Measurements from ENCODE around the gene LIX1L. TPM values are rescaled to one million over a fixed set of nuclear protein-coding genes. Genes with fewer than 3 reads are reported as not detected.
A peak's percentile ranks its signal among the peaks of the same experiment; 100 is the strongest.

Gene LIX1L
- total RNA-seq, 4 donors from 2014 or later = 30.8 to 57.1 (median 41.5) TPM

- peaks cover 0 to 33% (median 15%) of the 10 kb centered on the region in 4 donors for H3K4me1 ChIP-seq
- DNase-seq (ENCODE audit: low spot score in 2 of 2) = no peak
- TF ChIP-seq POLR2A (IDR thresholded peaks at IDR 0.05) = no peak
- no peak for TF ChIP-seq EP300 (IDR thresholded peaks at IDR 0.05)
- TF ChIP-seq CTCF (IDR thresholded peaks at IDR 0.05) = no peak
- H3K9me3 ChIP-seq = peaks cover 0 to 8% (median 0%) of the 10 kb centered on the region in 4 donors
- no peaks in the 10 kb centered on the region for H3K27me3 ChIP-seq
- H3K27ac ChIP-seq = no peak overlapping the region
- H3K36me3 ChIP-seq = peaks cover 0 to 9% (median 0%) of the 10 kb centered on the region in 3 donors
- H3K4me3 ChIP-seq = no peak overlapping the region
- WGBS, 2 donors = 90 to 100% methylated on average over 2 of the region's 2 CpGs
Measured at GRCh38 chr1:145967288-145967687, 9.5 kb upstream of the LIX1L start.

GRCh38 chr1:145965119-145965744 lies 7.4 kb upstream of the LIX1L start:
- no peak for DNase-seq (ENCODE audit: low spot score in 2 of 2)
- Histone ChIP-seq H3K36me3 (peaks cover 0 to 9% (median 0%) of the 10 kb centered on the region in 3 donors), H3K27me3 (no peaks in the 10 kb centered on the region), H3K27ac (peak overlapping the region; percentile 84 to 97 (median 91)), H3K4me3 (peak overlapping the region; percentile 34 to 74 (median 60)), H3K9me3 (peaks cover 0 to 8% (median 0%) of the 10 kb centered on the region in 4 donors), H3K4me1 (peaks cover 0 to 50% (median 17%) of the 10 kb centered on the region in 4 donors)
- 2% methylated on average over 5 of the region's 5 CpGs for WGBS, 2 donors
- TF ChIP-seq CTCF (IDR thresholded peaks at IDR 0.05) (no peak), POLR2A (IDR thresholded peaks at IDR 0.05) (no peak), EP300 (IDR thresholded peaks at IDR 0.05) (no peak)

DNA sequence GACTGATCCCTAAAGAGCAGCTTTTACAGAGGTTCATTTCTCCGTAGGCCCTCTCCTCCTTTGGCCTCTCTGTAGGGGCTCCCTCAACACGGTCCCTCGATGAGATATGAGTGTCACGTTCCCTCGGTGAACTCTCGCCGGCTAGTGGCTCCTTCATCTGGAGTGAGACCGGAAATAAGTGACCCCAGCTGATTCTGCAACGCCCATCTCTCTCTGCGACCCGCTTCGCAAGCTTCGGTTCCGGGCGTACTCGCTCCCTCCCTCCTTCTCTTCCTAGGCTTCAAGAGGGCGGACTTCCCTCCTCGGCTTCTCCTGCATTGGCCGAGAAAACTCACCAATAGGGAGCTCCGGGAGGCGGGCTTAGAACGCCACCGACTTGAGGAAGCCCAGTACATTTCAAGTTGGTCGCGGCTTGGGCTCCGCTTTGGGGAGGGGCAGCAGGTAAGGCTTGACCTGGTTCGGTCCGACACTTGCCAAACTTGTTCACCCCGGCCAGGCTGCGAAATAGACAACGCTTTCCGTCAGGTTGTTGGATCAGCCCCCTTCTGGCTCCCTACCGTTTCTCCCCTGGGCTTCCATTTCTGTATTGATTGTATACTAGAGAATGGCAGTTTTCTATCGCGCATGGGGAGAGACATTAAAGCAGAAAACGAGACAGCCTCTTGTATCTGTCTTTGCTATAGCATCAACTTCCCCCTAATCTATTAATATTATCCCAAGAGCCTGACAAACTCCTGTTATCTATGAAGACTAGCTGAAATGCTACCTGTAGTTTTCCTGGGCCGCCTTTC lies 6.7 kb upstream of the LIX1L start, which contains the start of the genes ANKRD34A and POLR3GL:
ANKRD34A (minus strand) TSS at position 248 of the 791 bp plus-strand sequence. CDS start 2,816 bp downstream, outside the sequence.
POLR3GL (plus strand) TSS at position 363 of the 791 bp plus-strand sequence. CDS start 10,176 bp downstream, outside the sequence.
- peaks cover 0 to 57% (median 21%) of the 10 kb centered on the region in 4 donors for H3K4me1 ChIP-seq
- no peaks in the 10 kb centered on the region for H3K27me3 ChIP-seq
- peak within 1 kb of the TSS; percentile 34 to 74 (median 60) for H3K4me3 ChIP-seq
- peaks cover 0 to 8% (median 0%) of the 10 kb centered on the region in 4 donors for H3K9me3 ChIP-seq
- TF ChIP-seq EP300 (IDR thresholded peaks at IDR 0.05) (peak; percentile 65 to 99), CTCF (IDR thresholded peaks at IDR 0.05) (peak in 1 of 5 experiments; percentile 54), POLR2A (IDR thresholded peaks at IDR 0.05) (peak; percentile 88 to 98)
- peaks cover 0 to 9% (median 0%) of the 10 kb centered on the region in 3 donors for H3K36me3 ChIP-seq
- DNase-seq (ENCODE audit: low spot score in 2 of 2) = peak; percentile 91 to 95
- 1% methylated on average over 32 to 34 of the region's 37 CpGs for WGBS, 2 donors
- H3K27ac ChIP-seq = peak within 1 kb of the TSS; percentile 84 to 97 (median 91)

DNA sequence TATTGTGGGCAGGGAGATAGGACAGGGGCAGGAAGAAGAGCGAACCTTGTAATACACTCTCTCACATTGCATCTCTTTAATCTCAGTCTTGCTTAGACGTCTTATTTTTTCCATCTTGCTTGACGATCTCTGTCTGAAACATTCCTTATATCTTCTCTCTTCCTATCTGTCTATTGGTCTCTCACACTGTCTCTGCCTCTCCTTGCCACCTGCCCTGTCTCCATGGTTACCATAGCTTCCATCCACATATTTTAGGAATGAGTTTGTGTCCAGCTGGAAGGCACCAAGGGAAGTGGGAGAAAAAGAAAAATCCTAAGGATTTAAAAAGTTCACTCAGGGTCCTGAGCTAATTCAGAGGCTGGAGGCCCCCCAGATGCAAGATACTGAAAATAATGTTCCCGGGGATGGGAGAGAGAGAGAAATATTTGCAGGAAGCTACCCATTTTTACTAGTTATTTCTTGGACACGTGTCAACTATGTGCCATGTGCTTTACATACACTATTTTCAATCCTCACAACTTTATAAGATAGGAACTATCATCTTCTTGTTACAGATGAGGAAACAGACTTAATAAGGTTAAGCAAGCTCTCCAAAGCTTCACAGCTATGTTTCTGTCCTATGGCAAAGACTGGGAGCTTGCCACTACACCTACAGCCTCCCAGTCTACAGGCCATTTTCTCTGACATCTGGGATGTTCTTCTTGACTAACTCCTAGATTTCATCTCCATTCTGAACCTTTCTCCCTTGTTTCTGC lies 5.6 kb upstream of the LIX1L start:
- peaks cover 0 to 66% (median 25%) of the 10 kb centered on the region in 4 donors for H3K4me1 ChIP-seq
- no peak for DNase-seq (ENCODE audit: low spot score in 2 of 2)

More for the DNA sequence above, 5.6 kb upstream of the LIX1L start:
- WGBS, 2 donors = 36 to 42% methylated on average over 5 of the region's 5 CpGs
- peak overlapping the region; percentile 34 to 74 (median 60) for H3K4me3 ChIP-seq
- peaks cover 0 to 8% (median 0%) of the 10 kb centered on the region in 4 donors for H3K9me3 ChIP-seq
- H3K36me3 ChIP-seq = peaks cover 0 to 9% (median 0%) of the 10 kb centered on the region in 3 donors
- no peaks in the 10 kb centered on the region for H3K27me3 ChIP-seq
- no peak for TF ChIP-seq EP300 (IDR thresholded peaks at IDR 0.05)
- no peak for TF ChIP-seq POLR2A (IDR thresholded peaks at IDR 0.05)
- H3K27ac ChIP-seq = peak overlapping the region; percentile 84 to 97 (median 91)
